ENCODE data around the gene ARHGAP32.

- TF ChIP-seq CTCF (IDR thresholded peaks at IDR 0.05) (no peak), ZFX (IDR thresholded peaks at IDR 0.05; ENCODE audit: borderline replicate concordance) (no peak)
Observed at GRCh38 chr11:129195682-129196081, 3.6 kb upstream of the ARHGAP32 start.

All from 22Rv1 (cell line).